Activated naive CD8-positive, alpha-beta T cell treated with anti-CD3 and anti-CD28 coated beads for 36 hours (primary cell): ENCODE data around the gene EPHB1. TPM values are rescaled to one million over a fixed set of nuclear protein-coding genes. Genes with fewer than 3 reads are reported as not detected.
"Not testable (repeated sequence)": the region's sequence is repeated elsewhere in the genome, so short reads cannot be mapped to it uniquely, and the experiment has no call there.

Source experiments
- DNase-seq: peaks from one replicate; pipeline ENCODE4 v3.0.0; 2021
- H3K27ac Mint-ChIP-seq: one replicate; pipeline ENCODE4 v1.8.0; 2022; ENCODE audit warnings: mild to moderate bottlenecking, moderate library complexity, mixed read lengths
- H3K27me3 Mint-ChIP-seq: one replicate; pipeline ENCODE4 v1.8.0; 2022; ENCODE audit warnings: mild to moderate bottlenecking, mixed read lengths
- H3K36me3 Mint-ChIP-seq: one replicate; pipeline ENCODE4 v1.8.0; 2021; ENCODE audit warnings: mild to moderate bottlenecking, mixed read lengths
- H3K4me1 Mint-ChIP-seq: one replicate; pipeline ENCODE4 v1.8.0; 2021; ENCODE audit warnings: mixed read lengths
- H3K4me3 Mint-ChIP-seq: one replicate; pipeline ENCODE4 v1.8.0; 2022; ENCODE audit warnings: mild to moderate bottlenecking, moderate library complexity, mixed read lengths
- H3K9me3 Mint-ChIP-seq: one replicate; pipeline ENCODE4 v1.8.0; 2022; ENCODE audit warnings: mixed read lengths
- total RNA-seq, 2 experiments: library from RNA; stranded (reverse); gene quantifications; one replicate each; pipeline ENCODE4 v1.2.3, GENCODE V29; 2021

EPHB1 gene
- total RNA-seq, 2 experiments from 2014 or later = not detected

DNA sequence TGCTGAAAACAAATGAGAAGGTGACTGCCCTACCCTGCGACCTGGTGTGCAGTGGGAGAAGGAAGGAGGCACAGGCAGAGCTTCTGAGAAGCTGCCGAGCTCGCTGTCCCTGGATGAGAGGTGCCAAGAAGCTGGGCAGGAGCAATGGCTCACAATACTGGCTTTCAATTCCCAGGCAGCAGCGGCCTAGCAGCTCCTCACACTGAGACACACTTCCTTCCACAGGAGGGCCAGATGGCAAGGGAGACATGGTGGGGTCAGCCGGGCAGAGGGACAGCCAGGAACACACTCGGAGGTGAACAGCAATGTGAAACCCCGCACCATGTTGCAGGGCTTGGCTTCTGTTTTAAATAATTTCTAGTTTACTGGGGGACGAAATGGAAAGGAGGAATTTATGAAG is 314.6 kb downstream of the EPHB1 start:
- no peak overlapping the region for H3K4me3 Mint-ChIP-seq
- H3K27me3 Mint-ChIP-seq = peaks cover 3% of the 10 kb centered on the region
- no peaks in the 10 kb centered on the region for H3K4me1 Mint-ChIP-seq
- DNase-seq = no peak
- no peaks in the 10 kb centered on the region for H3K36me3 Mint-ChIP-seq
- no peaks in the 10 kb centered on the region for H3K9me3 Mint-ChIP-seq
- no peak overlapping the region for H3K27ac Mint-ChIP-seq

- H3K36me3 Mint-ChIP-seq, H3K4me1 Mint-ChIP-seq, H3K27ac Mint-ChIP-seq, H3K9me3 Mint-ChIP-seq, DNase-seq, H3K27me3 Mint-ChIP-seq, H3K4me3 Mint-ChIP-seq: not testable (repeated sequence)
Measured at GRCh38 chr3:135114551-135114950, 319.5 kb downstream of the EPHB1 start.

GRCh38 chr3:135117977-135118376 is 322.9 kb downstream of the EPHB1 start:
- no peaks in the 10 kb centered on the region for H3K4me1 Mint-ChIP-seq
- H3K27me3 Mint-ChIP-seq = no peaks in the 10 kb centered on the region
- no peak for DNase-seq
- no peak overlapping the region for H3K27ac Mint-ChIP-seq
- H3K4me3 Mint-ChIP-seq = no peak overlapping the region
- H3K9me3 Mint-ChIP-seq = no peaks in the 10 kb centered on the region
- no peaks in the 10 kb centered on the region for H3K36me3 Mint-ChIP-seq

DNA sequence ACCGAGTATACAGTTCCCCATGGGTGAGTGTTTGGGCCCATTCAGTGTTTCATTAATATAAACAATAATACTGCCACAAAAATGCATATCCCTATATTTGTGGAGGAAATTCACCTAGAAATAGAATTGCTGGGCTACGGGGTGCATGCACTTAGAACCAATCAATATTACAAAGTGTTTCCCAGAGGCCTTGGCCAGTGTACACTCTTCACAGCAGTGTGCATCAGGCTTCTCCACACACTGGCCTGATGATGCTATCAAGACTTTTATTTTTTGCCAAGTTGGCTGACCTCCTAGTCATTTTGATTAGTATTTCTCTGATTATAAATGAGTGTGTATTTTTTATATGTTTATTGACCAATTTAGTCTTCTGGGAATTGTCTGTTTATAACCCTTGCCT is 323.7 kb downstream of the EPHB1 start:
- Mint-ChIP-seq H3K4me1 (no peaks in the 10 kb centered on the region), H3K27ac (no peak overlapping the region), H3K36me3 (no peaks in the 10 kb centered on the region), H3K27me3 (no peaks in the 10 kb centered on the region), H3K4me3 (no peak overlapping the region), H3K9me3 (no peaks in the 10 kb centered on the region)
- DNase-seq = no peak

- no peaks in the 10 kb centered on the region for H3K4me1 Mint-ChIP-seq
- no peak for DNase-seq
- H3K27ac Mint-ChIP-seq = no peak overlapping the region
- no peaks in the 10 kb centered on the region for H3K9me3 Mint-ChIP-seq
- no peaks in the 10 kb centered on the region for H3K27me3 Mint-ChIP-seq
- no peak overlapping the region for H3K4me3 Mint-ChIP-seq
- no peaks in the 10 kb centered on the region for H3K36me3 Mint-ChIP-seq
Measured at GRCh38 chr3:135125171-135125801, 330.2 kb downstream of the EPHB1 start.

DNA sequence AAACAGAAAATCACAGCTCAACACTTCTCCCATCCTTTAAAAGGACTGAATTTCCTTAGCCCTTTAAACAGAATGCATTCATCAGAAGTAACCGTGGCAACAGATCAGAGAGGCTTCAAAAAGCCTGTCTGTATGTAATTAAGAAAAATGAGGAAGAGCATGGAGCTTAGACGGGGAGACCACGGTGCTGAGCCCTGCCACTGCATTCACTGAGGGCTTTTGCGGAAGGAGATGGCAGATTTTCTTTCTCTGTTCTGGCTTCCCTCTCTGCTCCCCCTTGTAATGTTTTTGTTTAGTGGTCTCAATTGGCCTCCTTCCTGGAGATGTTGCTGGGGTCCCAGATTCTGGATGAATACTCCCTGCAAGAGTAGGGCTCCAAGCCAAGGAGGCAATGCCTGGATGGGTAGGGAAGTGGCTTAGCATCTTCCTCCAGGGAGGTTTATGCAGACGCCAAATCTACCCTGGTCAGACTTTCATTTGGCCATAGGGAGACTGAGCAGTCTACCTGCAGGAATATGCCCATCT is 332.9 kb downstream of the EPHB1 start:
- Mint-ChIP-seq H3K27ac (no peak overlapping the region), H3K9me3 (no peaks in the 10 kb centered on the region), H3K4me1 (no peaks in the 10 kb centered on the region), H3K27me3 (no peaks in the 10 kb centered on the region), H3K4me3 (no peak overlapping the region), H3K36me3 (no peaks in the 10 kb centered on the region)
- no peak for DNase-seq

GRCh38 chr3:135128818-135129217 is 333.8 kb downstream of the EPHB1 start:
- no peak overlapping the region for H3K27ac Mint-ChIP-seq
- H3K9me3 Mint-ChIP-seq = no peaks in the 10 kb centered on the region
- no peak overlapping the region for H3K4me3 Mint-ChIP-seq
- H3K4me1 Mint-ChIP-seq = no peaks in the 10 kb centered on the region
- no peak for DNase-seq
- no peaks in the 10 kb centered on the region for H3K27me3 Mint-ChIP-seq
- H3K36me3 Mint-ChIP-seq = no peaks in the 10 kb centered on the region

- no peaks in the 10 kb centered on the region for H3K4me1 Mint-ChIP-seq
- no peak overlapping the region for H3K27ac Mint-ChIP-seq
- no peak overlapping the region for H3K4me3 Mint-ChIP-seq
- no peaks in the 10 kb centered on the region for H3K9me3 Mint-ChIP-seq
- no peaks in the 10 kb centered on the region for H3K36me3 Mint-ChIP-seq
- no peak for DNase-seq
- H3K27me3 Mint-ChIP-seq = no peaks in the 10 kb centered on the region
Measured at GRCh38 chr3:135131290-135131689, 336.2 kb downstream of the EPHB1 start.

GRCh38 chr3:135133905-135134683 is 339.0 kb downstream of the EPHB1 start:
- Mint-ChIP-seq H3K27ac (no peak overlapping the region), H3K4me1 (no peaks in the 10 kb centered on the region), H3K4me3 (no peak overlapping the region), H3K27me3 (no peaks in the 10 kb centered on the region), H3K9me3 (no peaks in the 10 kb centered on the region), H3K36me3 (no peaks in the 10 kb centered on the region)
- no peak for DNase-seq

GRCh38 chr3:135134684-135135075 is 339.6 kb downstream of the EPHB1 start:
- Mint-ChIP-seq H3K27me3 (no peaks in the 10 kb centered on the region), H3K27ac (no peak overlapping the region), H3K4me3 (no peak overlapping the region), H3K36me3 (no peaks in the 10 kb centered on the region), H3K9me3 (no peaks in the 10 kb centered on the region), H3K4me1 (no peaks in the 10 kb centered on the region)
- no peak for DNase-seq

DNA sequence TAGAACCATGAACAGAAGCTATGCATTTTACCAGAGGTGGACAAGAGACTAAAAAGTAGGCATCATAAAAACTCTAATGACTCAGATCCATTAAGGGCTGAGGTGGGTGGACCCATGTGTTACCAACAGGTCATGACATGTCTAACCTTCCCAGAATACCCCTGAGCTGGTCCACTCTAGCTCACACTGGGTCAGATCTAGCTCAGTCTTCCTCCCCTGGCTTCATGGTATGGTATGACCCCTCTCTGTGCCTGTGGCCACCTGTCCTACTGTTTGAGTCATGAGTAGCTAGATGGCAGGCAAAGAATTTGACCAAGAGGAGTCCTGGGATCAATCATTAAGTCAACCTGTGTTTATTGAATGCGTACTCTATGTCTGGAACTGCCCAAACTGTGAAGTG is 340.4 kb downstream of the EPHB1 start:
- H3K4me1 Mint-ChIP-seq = no peaks in the 10 kb centered on the region
- H3K27me3 Mint-ChIP-seq = no peaks in the 10 kb centered on the region
- H3K4me3 Mint-ChIP-seq = no peak overlapping the region
- H3K27ac Mint-ChIP-seq = no peak overlapping the region
- DNase-seq = no peak
- H3K36me3 Mint-ChIP-seq = no peaks in the 10 kb centered on the region
- no peaks in the 10 kb centered on the region for H3K9me3 Mint-ChIP-seq

- H3K4me1 Mint-ChIP-seq = no peaks in the 10 kb centered on the region
Measured at GRCh38 chr3:135136361-135137100, 341.5 kb downstream of the EPHB1 start.

GRCh38 chr3:135137296-135137695 is 342.2 kb downstream of the EPHB1 start:
- no peaks in the 10 kb centered on the region for H3K4me1 Mint-ChIP-seq
- no peak for DNase-seq
- peaks cover 5% of the 10 kb centered on the region for H3K27me3 Mint-ChIP-seq
- no peaks in the 10 kb centered on the region for H3K36me3 Mint-ChIP-seq
- no peaks in the 10 kb centered on the region for H3K9me3 Mint-ChIP-seq
- H3K27ac Mint-ChIP-seq = no peak overlapping the region
- no peak overlapping the region for H3K4me3 Mint-ChIP-seq

More at GRCh38 chr3:135136361-135137100, 341.5 kb downstream of the EPHB1 start:
- no peak overlapping the region for H3K4me3 Mint-ChIP-seq
- no peak overlapping the region for H3K27ac Mint-ChIP-seq
- no peak for DNase-seq
- H3K27me3 Mint-ChIP-seq = no peaks in the 10 kb centered on the region
- no peaks in the 10 kb centered on the region for H3K9me3 Mint-ChIP-seq
- H3K36me3 Mint-ChIP-seq = no peaks in the 10 kb centered on the region

DNA sequence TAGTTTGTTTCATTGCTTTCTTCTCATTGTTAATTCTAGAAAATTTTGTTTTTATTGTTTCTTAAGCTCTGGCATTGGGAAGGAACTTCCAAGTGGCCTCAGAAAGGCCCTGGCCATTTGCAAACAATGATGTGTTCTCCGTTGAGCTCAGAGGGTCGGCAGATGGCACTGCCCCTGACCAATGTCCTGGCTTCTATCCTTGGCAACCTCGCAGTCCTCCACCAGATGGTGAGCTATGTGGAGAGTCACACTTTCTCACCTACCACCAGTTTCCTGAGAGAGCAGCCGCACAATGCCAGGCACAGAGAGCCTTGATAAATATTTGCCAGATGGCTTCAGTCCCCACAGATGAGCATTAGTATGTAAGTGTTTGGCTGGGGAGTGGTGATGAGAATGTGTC is 343.7 kb downstream of the EPHB1 start:
- no peaks in the 10 kb centered on the region for H3K36me3 Mint-ChIP-seq
- no peak for DNase-seq
- H3K27me3 Mint-ChIP-seq = peaks cover 6% of the 10 kb centered on the region
- no peak overlapping the region for H3K27ac Mint-ChIP-seq
- H3K4me1 Mint-ChIP-seq = no peaks in the 10 kb centered on the region
- no peak overlapping the region for H3K4me3 Mint-ChIP-seq
- no peaks in the 10 kb centered on the region for H3K9me3 Mint-ChIP-seq

GRCh38 chr3:135140591-135140990 is 345.5 kb downstream of the EPHB1 start:
- H3K9me3 Mint-ChIP-seq = no peaks in the 10 kb centered on the region
- no peaks in the 10 kb centered on the region for H3K4me1 Mint-ChIP-seq
- no peak overlapping the region for H3K4me3 Mint-ChIP-seq
- H3K27ac Mint-ChIP-seq = no peak overlapping the region
- no peaks in the 10 kb centered on the region for H3K36me3 Mint-ChIP-seq
- no peak for DNase-seq
- peaks cover 6% of the 10 kb centered on the region for H3K27me3 Mint-ChIP-seq
